IMR-90 (cell line): ENCODE results near the gene OBP2B.

Source experiments
- CEBPB ChIP-seq: IDR thresholded peaks from 2 replicates; pipeline ENCODE4 v1.6.1; 2012; ENCODE audit warnings: low read depth, low read length, improper control_type of control experiment
- CHD1 ChIP-seq: IDR thresholded peaks from 2 replicates; pipeline ENCODE4 v1.6.1; 2012; ENCODE audit warnings: low read depth, low read length, improper control_type of control experiment
- ELK1 ChIP-seq: fragments of 150-350 bp; IDR thresholded peaks from 2 replicates; pipeline ENCODE4 v1.6.1; 2016; ENCODE audit warnings: low read depth, mild to moderate bottlenecking, low read length, moderate library complexity, borderline replicate concordance
- FOS ChIP-seq: fragments of 150-350 bp; IDR thresholded peaks from 2 replicates; pipeline ENCODE4 v1.6.1; 2016; ENCODE audit warnings: low read depth, low read length
- MXI1 ChIP-seq: IDR thresholded peaks from 2 replicates; pipeline ENCODE4 v1.6.1; 2012; ENCODE audit warnings: low read depth, mild to moderate bottlenecking, low read length, moderate library complexity, borderline replicate concordance
- RAD21 ChIP-seq: IDR thresholded peaks from 2 replicates; pipeline ENCODE4 v1.6.1; 2012; ENCODE audit warnings: low read length, improper control_type of control experiment
- RCOR1 ChIP-seq: IDR thresholded peaks from 2 replicates; pipeline ENCODE4 v1.6.1; 2012; ENCODE audit warnings: mild to moderate bottlenecking, low read length, improper control_type of control experiment; ENCODE audit not compliant: insufficient replicate concordance
- RFX5 ChIP-seq: IDR thresholded peaks from 2 replicates; pipeline ENCODE4 v1.8.0; 2012; ENCODE audit warnings: low read depth, mild to moderate bottlenecking, low read length, moderate library complexity
- TF ChIP-seq, protein P1 (sequence below): conservative IDR thresholded peaks from 2 replicates; pipeline ENCODE4 v1.5.1; 2012; ENCODE audit warnings: mild to moderate bottlenecking, low read depth, low read length, improper control_type of control experiment

DNA sequence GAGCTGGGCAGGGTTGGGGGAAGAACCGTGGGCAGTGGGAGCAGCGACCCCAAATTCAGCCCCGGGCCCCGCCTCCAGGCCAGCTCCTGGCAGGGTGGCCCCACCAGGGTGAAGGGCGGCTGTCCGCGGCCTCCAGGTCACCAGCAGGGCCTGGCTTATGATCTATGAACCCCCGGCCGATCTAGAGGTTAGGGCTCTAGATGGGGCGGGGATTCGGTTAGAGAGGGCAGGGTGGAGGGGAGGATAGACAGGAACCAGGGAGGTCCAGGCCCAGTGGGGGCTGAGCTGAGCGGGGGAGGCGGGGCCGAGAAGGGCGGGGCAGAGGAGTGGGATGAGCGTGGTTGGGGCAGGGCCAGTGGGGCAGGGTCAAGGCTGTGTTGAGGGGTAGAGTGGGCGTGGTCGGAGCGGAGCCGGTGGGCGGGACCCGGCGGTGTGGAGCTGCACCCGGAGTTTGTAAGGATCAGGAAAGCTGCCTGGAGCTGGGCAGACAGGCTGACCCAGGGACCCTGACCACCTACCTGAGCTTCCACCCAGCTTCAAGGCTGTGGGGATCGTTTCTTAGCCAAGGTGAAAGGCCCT is 29.3 kb upstream of the OBP2B start:
- TF ChIP-seq, protein P1, sequence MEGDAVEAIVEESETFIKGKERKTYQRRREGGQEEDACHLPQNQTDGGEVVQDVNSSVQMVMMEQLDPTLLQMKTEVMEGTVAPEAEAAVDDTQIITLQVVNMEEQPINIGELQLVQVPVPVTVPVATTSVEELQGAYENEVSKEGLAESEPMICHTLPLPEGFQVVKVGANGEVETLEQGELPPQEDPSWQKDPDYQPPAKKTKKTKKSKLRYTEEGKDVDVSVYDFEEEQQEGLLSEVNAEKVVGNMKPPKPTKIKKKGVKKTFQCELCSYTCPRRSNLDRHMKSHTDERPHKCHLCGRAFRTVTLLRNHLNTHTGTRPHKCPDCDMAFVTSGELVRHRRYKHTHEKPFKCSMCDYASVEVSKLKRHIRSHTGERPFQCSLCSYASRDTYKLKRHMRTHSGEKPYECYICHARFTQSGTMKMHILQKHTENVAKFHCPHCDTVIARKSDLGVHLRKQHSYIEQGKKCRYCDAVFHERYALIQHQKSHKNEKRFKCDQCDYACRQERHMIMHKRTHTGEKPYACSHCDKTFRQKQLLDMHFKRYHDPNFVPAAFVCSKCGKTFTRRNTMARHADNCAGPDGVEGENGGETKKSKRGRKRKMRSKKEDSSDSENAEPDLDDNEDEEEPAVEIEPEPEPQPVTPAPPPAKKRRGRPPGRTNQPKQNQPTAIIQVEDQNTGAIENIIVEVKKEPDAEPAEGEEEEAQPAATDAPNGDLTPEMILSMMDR: no peak
- no peak for TF ChIP-seq FOS
- TF ChIP-seq RFX5: no peak
- no peak for TF ChIP-seq RAD21
- TF ChIP-seq CEBPB: no peak
- TF ChIP-seq RCOR1: no peak
- TF ChIP-seq MXI1: no peak
- no peak for TF ChIP-seq CHD1
- TF ChIP-seq ELK1: no peak
